Putamen (tissue), 1 donor: Measurements from ENCODE around the gene XPO1.

ENCODE experiments used
- DNase-seq: peaks from one replicate; pipeline ENCODE4 v3.0.0-alpha.2; 2016; ENCODE audit warnings: low spot score

Gene XPO1

GRCh38 chr2:61433606-61434005, 104.5 kb downstream of the XPO1 start:
- no peak for DNase-seq

- no peak for DNase-seq
Measured at GRCh38 chr2:61432990-61433389, 105.2 kb downstream of the XPO1 start.

DNA sequence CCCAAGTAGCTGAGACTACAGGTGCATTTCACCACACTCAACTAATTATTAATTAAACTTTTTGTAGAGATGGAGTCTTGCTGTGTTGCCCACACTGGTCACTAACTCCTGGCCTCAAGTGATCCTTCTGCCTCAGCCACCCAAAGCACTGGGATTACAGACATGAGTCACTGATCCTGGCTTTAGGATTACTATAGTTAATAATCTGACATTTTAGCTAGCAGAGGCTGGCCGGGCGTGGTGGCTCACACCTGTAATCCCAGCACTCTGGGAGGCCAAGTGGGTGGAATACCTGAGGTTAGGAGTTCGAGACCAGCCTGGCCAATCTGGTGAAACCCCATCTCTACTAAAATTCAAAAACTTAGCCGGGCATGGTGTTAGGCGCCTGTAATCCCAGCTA, 106.8 kb downstream of the XPO1 start:
- no peak for DNase-seq
